Measurements from ENCODE around the gene VAV3.

Gene VAV3

DNA sequence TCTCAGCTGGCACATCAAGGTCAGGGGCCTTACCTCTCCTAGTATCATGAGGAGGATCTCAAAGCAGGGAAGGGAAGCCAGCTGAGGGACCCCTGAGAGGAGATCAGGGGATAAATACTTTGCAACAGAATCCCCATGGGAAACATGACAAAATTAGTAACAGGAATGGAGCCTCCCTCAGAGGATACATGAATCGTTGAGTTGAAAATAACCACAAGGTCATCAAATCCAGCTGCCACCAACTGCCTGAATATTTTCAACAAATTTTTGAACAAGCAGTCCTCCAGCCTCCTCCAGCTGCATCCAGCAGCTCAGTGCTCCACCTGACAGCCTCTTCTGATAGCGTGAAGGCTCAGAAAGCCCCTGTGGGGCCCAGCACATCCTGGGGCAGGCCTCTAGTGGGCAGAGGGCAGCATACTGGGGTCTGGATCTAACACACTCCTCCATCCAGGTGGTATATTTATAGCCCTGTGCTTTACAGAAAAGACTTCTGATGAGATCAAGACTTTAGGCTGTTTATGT, 419.9 kb downstream of the VAV3 start:
- DNase-seq (ENCODE audit: low read depth, low spot score), result no peak

DNA sequence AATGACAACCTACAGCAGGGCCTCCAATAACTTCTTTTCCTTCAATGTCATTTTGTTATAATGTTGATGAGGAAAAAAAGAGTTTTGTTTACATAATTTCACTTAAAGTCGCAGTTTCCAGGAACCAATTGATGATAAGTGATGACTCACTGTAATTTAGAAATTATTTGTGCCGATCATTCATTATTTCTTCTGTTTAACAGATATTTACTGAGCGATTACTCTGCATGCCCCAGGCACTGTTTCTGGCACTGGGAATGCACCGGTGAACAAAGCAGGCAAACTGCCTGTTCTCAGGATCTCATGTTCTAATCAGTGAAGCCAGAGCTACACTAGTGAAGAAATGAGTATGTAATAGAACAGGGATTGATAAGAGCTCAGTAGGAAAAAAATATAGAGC, 420.7 kb downstream of the VAV3 start:
- DNase-seq (ENCODE audit: low read depth, low spot score), result no peak

DNA sequence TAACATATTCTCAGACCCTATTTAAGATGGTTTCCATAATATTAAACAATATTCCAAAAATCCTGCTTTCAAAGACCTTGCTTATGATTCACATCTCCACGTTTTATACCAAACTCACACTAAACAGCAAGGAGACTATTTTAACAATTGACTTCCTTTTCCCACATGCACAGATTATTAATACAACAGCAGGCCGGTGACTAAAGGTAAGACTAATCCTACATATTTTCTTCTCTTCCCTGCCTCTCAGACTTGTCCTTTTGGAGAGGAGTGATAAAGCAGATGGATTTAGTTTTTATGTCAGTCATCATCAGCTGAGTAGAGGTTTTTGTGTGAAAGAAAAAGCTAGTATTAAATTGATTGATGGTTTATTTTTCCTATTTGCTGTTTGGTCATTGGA, 423.6 kb downstream of the VAV3 start:
- no peak for DNase-seq (ENCODE audit: low read depth, low spot score)

DNA sequence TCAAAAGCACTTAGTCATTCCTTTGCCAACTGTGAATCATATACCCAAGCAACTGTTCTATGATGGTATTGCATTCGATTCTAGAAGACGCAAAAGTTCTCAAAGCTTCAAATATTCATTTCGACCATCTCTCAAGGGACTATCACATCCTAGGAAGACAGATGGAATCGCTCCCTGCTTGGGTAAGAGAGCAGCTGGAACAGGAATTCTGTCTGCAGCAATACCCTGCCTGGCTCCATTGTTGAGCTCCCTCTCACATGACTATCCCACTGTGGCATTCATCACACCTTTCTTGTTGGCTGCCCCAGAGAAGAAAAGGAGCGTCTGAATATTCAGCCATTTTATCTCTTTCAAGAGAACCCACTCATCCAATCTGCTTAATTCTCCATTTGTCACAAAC, 426.5 kb downstream of the VAV3 start:
- no peak for DNase-seq (ENCODE audit: low read depth, low spot score)

DNA sequence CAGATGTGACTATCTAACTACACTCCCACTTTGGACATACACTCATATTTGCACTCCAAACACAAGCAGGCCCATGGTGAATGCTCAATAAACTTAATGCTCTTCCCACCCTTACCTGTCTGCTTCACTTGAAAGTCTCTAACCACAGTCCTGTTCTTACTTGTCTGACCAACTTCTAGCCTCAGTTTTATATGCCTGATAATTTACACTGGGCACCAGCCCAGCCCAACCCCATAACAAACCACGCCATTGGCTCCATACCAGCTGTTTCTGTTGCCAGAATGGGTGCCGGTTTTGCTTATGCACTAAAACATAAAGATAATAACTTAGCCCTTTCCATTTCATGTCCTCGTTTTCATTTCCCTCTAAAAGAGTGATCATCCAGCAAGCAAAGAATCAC, 428.7 kb downstream of the VAV3 start:
- no peak for DNase-seq (ENCODE audit: low read depth, low spot score)

DNA sequence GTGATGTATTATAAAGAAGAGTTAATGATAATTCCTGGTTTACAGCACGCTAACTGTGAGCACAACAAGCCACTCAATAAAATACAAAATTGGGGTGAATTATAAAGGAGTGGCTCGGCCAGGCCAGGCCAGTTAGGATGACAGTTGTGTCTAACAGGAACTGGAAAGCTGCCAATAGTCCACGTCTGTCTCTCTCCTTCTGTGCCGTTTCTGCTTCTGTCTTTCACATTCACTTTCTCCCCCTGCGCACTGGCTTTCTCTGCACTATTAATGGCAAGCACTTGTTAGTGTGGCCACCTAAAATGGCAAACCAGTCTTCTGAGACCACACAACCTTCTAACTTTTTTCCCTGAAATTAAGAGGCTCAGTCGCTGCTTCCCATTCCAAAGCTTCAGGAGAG, 429.9 kb downstream of the VAV3 start:
- no peak for DNase-seq (ENCODE audit: low read depth, low spot score)

DNA sequence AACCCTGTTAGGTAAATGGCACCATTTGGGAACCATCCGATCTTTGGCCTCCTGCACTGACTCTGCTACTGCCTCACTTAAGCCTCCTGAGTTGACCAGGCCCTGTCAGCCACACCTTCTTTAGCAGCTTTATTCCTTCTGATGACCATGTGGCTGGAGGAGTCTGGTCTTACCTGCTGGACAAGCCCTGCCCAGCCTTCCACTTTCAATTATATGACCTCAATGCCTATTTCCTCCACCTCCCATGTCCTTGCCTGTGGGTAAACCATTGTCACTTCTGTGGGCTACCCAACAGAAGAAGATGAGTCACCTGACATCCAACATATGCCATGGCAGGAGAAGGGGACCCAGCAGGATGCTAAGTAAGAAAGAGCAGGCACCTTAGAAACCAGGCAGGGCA, 430.3 kb downstream of the VAV3 start:
- DNase-seq (ENCODE audit: low read depth, low spot score), result no peak

DNA sequence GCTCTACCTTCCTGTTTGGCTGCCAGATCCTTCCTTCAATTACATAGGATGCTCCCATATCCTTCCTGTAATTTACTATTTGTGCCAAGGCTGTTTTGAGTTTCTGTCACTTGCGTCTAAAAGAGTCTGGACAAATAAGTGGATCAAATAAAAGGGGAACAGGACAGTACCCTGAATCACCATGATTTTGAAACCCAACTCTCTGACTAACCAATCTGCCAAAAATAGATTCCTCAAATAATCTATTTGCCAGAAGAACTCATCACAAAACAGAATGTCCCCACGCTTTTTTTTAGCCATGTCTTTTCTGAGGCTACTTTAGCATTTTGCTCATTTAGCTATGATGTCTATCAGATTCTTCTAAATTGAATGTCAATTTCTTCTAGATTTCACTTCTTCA, 431.5 kb downstream of the VAV3 start:
- DNase-seq (ENCODE audit: low read depth, low spot score), result no peak

DNA sequence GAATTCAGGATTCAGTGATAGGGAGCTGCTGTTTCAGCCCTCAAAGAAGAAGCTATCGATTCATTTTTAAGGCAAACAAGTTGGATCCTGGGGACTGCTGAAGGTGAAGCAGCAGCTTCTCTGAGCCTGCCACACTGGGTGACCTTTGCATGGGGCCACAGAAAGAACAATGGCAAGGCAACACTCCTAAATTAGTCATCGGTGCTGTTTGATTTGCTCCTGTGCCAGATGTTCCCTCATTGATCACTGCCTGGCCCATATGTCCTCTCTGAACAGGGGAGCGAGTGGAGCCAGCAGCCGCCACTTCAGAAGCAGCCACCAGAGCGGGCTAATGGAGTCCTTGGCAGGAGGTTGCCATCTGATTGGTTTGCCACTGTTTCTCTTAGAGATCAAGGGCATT, 432.7 kb downstream of the VAV3 start:
- no peak for DNase-seq (ENCODE audit: low read depth, low spot score)

DNA sequence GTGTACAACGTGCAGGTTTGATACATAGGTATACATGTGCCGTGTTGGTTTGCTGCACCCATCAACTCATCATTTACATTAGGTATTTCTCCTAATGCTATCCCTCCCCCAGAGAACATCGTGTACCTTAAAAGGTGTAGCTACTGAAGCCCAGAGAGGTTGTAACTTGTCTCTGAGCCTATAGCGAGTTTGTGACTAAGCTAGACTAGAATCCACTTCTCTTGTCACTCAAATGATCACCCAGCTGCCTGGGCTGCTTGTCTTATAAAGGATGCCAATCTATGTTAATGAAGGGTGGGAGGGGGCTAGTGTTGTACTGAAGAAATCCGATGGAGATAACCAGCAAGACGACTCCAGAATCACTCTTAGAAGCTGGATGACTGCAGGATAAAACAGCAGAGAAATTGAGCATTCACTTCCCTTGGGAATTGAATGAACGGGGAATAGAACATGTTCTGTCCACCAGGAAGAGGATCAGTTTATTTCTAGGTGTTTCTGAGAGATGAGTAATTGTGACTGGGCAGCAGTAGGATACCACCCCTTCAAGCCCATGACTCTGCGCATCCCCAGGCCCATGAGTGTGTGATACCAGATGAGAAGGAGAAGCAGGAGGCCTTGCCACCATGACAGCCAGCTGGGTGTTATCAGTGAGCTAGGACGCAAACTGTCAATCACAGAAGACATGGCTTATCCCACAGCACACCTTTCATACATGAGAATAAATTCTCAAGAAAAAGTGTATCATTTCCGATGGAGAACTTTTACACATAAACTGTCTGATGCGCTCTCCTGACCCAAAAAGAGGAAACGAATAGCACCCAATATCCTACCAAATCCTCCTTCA, 433.7 kb downstream of the VAV3 start:
- DNase-seq (ENCODE audit: low read depth, low spot score), result no peak

DNA sequence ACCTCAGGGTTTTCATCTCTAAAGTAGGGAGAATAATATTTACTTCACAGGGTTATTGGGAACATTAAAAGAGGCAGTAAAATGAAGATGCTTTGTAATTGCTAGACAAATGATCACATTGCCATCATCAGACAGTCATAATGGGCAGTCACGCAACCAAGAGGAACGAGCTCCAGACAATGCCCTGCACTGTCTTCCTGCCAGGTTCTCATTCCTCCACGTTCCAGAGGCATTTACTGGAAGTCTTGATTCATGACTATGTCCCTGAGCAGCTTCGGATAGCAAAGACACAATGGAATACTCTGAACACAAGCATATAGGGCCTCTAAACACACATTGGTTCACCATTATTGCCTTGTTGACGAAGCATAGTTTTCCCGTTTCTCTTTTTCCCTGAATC, 434.4 kb downstream of the VAV3 start:
- no peak for DNase-seq (ENCODE audit: low read depth, low spot score)

DNA sequence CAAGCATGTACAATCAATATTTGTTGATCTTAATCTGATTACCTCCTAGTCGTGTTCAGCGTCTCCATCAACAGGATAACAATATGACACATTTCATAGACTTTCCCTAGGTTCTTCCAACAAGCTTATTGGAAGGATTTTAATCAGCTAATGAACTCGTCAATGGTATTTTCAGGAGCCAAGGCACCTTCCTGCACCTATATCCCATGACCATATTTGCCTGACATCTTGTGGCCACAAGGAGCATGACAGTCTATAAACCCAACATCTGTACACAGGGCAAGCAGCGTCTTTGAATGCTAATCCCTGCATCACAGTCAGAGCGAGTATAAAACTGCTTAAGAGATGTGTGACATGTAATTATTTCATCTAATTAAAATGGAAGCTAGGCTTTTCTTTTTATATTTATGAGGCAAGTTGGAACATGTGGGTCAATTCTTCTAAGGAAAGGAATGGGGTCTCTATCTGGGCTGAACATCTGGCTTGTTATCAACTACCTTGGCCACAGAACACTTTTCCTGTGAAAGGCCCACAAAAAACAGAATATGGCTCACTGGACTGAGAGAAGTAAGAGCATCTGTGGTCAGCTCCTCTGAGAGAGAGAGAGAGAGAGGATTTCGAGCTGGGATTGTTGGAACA, 435.4 kb downstream of the VAV3 start:
- DNase-seq (ENCODE audit: low read depth, low spot score), result peak; percentile 28

DNA sequence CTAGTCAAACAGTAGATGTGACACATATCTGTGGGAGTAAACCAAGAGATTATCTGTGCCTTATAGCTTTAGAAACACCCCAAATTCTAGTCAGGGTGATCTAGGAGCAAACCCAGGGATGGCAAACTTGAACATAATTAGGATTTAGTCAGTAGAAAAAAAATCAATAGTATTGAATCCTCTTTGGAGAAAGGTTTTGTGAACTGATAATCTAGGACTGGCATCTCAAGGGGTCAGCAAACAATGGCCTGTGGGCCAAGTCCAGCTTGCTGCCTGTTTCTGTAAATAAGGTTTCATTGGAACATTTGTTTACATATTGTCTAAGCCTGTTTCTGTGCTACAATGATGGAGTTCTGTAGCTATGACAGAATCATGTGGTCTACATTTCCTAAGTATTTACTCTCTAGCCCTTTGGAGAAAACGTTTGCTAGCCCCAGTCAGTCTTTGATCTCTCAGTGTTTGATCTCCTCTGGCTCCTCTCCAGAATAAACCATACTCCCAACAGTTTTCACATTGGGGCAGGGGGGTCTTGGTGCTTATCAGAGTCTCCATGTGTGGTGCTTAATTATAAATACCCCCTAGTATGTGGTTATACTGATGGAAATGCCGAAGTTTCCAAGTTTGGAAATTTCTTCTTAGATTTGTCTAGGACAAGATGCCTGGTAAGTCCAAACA, 438.3 kb downstream of the VAV3 start:
- DNase-seq (ENCODE audit: low read depth, low spot score), result no peak

DNA sequence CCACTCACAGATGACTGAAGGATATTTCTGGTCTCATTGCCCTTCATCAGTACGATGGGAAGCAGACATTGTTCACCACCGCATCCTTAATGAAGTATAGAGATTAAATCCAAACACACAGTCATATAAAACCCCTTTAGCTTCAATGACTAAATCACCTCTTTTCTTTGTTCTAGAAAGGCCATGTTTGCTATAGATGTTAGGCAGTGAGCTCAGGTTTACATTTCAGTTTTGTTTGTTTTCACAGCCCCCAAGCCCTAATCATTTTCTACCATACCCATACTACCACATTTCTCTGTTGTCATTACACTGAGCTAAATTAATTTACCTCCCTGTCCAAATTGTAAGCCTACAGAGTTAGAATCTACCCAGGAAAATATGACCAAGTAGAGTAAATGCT, 439.0 kb downstream of the VAV3 start:
- DNase-seq (ENCODE audit: low read depth, low spot score), result no peak

DNA sequence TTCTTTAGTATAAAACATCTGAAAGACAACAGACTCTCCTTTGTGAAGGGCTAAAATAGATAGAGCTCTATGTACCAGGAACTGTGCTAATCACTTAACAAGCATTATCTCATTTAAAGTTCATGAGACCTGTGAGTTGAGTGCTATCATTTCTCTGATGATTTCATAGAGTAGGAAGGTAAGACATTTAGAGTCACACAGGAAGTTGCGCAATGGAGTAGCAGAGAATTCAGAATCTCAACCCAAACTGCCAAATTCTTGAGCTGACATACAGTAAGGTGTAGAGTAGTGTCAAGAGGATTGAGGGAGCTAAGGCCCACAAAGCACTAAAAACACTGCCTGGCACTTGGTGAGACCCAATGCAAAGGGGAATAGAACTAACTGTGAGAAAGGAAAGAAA, 439.8 kb downstream of the VAV3 start:
- DNase-seq (ENCODE audit: low read depth, low spot score), result no peak

DNA sequence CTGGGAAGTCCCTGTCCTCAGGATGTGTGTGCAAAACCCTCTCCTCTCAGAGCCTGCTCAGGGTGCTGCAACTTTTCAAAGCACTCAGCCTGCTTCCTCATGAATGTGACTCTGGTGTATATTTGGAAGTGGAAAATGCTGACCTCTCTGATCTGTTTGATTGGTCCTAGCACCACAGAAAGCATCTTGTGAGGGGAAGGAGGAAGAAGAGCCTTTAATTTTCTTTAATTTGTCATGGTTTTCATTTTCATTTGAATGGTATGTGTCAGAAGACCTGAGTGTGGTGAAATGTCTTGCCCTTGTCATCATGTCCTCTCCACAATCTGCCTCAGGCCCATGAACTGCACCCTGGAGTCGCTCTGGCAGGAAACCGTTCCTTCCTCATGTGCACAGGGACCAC, 440.7 kb downstream of the VAV3 start:
- no peak for DNase-seq (ENCODE audit: low read depth, low spot score)

DNA sequence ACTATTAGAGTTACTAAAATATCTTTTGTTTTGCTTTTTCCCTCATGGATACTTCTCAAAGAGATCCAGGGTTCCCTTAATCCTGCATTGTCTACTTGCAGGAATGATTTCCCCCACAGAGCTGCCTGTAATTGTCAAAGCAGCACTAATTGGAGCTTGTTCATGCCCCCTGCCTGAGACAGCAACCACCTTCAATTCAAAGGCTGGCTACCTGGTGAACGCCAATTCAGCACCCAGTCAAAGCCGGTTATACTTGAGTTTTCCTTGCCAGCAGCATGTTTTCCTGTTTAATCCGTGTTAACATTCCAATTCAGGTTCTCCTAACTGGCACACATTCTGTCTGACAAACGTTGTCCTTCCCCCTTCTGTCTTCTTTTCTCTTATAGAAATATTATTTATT, 441.2 kb downstream of the VAV3 start:
- no peak for DNase-seq (ENCODE audit: low read depth, low spot score)

DNA sequence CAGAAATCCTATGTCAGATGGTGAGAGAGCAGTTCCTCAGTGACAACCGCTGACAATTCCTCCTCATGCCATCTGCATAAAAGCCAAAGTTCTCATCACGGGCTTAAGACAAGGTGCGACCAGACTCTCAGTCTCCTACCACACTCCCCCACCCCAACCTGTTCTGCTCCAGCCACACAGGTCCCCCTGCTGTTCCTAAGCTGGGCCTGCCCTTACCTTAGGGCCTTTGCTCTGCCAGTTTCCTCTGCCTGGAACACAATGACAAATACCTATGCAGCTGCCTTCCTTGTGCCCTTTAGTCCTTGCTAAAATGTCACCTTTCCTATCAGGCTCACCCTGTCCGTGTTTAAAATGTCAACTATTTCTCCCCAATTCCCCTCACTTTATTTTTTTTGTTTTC, 441.9 kb downstream of the VAV3 start:
- no peak for DNase-seq (ENCODE audit: low read depth, low spot score)

All from iPS DF 19.7 (cell line).